HG03045 (cell line): ENCODE measurements around the gene OR5AC2.

Source experiments
- ATAC-seq: cut with Tn5 transposase; IDR thresholded peaks from one replicate; pipeline ENCODE4 v1.9.1; 2021; ENCODE audit warnings: mild to moderate bottlenecking, moderate library complexity; ENCODE audit not compliant: unreplicated experiment

OR5AC2 gene, protein sequence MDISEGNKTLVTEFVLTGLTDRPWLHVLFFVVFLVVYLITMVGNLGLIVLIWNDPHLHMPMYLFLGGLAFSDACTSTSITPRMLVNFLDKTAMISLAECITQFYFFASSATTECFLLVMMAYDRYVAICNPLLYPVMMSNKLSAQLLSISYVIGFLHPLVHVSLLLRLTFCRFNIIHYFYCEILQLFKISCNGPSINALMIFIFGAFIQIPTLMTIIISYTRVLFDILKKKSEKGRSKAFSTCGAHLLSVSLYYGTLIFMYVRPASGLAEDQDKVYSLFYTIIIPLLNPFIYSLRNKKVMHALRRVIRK

DNA sequence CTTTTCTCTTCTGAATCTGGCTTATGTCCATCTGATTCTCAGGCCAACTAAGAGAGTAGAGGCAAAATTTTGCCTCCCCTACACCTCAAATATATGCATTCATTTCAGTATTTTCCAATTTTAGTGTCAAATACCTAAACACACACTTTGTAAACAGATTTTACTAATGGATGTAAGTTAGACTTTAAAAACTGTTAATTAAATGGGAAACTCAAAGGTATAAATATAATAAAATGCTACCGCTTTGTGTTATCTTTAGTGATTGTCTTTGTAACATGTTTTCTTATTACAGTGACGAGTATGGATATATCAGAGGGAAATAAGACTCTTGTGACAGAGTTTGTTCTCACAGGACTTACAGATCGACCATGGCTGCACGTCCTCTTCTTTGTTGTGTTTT lies at the start of gene OR5AC2:
Gene OR5AC2, plus strand, starts transcription at position 301 of the 400 bp plus-strand sequence. Its CDS starts 0 bp downstream, at position 301.
- no peak for ATAC-seq

DNA sequence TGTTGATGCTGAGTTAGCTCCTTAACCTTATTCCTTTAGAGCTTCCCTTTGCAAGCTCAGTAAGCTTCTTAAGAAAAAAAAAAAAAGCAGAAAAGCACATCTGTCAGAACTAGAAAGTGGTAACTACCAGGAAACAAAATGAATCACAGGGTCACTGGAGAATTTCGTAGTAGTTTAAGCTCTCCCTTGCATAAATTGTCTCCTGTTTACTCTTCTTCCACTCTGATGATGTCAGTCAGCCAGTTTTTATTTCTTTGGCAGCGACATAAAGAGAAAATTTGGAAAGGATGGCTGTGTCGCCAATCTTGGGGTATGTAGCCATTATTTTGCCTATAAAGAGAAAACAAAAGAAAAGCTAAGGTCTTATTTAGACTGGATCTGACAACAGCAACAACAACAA lies 48.7 kb upstream of the OR5AC2 start:
- no peak for ATAC-seq

DNA sequence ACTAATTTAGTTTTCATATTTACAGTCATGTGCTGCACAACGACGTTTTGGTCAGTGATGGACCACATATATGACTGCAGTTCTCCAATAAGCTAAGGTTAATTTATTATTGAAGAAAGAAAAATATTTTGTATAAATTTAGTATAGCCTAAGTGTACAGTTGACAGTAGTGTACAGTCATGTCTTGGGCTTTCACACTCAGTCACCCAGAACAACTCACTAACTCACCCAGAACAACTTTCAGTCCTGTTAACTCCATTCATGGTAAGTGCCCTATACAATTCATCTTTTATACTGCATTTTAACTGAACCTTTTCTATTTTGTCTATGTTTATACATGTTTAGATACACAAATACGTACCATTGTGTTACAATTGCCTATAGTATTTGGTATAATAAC lies 48.1 kb upstream of the OR5AC2 start:
- no peak for ATAC-seq

DNA sequence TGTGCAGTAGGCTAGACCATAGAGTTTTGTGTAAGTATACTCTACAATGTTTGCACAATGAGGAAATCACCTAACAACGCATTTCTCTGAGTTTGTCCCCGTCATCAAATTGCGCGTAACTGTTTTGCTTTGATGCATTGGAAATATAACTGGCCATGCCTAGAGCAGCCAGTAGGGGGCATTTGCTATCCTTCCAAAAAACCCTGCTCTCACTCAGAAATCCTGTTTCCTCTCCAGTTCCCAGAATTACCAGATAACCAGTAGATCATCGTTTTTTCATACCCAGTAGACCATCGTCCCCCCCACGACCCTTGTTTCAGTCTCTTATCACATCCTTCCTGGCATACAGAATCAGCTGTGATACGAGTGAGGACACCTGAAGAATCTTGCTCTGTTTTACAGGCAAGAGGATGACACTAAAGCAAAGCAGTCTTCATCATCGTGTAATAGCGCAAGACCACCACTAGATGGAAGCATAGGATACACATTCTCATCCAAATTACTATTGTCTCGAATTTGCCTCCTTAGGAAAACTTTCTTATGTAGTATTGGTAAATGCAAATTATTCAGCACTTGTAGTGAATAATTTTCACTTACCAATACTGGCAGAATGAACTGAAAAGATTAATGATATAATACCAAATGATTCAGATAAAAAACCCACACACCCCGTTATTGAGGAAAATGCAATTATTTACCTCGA lies 47.5 kb upstream of the OR5AC2 start:
- peak; percentile 95 for ATAC-seq

DNA sequence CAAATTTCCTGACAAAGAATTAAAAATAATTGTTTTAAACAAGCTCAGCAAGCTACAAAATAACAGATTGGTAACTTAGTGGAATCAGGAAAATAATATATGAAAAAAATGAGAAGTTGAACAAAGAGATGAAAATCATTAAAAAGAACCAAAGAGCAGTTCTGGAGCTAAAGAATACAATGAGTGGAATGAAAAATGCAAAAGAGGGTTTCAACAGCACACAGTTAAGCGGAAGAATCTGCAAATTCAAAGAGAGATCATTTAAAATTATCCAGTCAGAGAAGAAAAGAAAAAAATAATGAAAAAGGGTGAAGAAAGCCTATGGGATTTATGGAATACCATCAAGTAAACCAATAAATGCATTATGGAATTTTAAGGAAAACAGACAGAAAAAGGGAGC lies 45.6 kb upstream of the OR5AC2 start:
- no peak for ATAC-seq

DNA sequence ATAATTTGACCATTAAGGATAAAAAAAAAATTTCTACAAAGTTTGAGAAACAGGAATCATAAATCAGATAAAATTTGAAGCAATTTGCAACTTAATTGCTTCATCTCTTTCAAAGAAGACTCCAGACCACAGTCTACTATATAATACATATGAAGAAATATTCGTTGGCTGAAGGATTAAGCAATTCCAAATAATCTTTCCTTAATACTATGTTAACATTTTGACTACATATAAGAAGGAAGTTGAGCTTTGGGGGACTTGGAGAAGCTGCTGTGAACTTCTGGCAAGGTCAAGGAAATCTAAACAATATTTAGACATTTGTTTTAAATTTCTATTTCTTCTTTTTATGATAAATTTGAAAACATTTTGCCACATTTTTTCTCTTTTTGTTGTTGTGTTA lies 38.4 kb upstream of the OR5AC2 start:
- no peak for ATAC-seq

DNA sequence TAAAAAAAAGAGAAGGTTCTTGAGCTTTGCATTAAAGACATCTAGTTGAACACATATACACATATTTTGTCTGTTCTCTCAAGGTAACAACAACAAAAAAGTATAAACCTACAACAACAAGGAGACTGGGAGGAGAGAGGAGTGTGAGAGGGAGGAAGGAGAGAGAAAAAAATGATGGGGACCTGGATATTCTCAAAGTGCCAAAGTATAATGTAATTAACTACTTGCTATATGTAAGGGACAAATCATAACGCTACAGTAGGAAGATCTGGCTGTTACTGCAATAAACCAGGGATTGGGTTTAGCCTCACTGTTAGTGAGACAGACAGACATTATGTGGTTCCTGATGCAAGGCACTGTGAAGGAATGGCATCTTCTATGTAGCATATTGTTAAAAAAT lies 37.7 kb upstream of the OR5AC2 start:
- ATAC-seq, result no peak

DNA sequence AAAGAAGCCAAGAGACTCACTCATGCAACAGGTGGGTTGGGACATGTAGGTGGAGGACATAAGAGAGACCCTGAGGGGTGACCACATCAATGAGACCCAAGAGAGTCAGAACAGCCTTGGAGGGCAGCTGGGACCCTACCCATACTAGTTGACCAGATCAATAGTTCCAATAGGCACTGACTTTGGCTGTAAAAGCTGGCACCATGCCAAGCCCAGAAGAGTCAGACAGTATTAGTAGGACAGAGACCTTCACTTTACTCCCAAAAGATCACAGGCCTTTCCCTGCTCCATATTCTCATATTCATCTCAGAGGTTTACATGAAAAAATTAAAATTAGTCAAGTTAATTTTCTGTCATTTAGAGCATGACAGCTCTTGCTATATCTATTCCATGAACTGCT lies 30.9 kb upstream of the OR5AC2 start:
- no peak for ATAC-seq

DNA sequence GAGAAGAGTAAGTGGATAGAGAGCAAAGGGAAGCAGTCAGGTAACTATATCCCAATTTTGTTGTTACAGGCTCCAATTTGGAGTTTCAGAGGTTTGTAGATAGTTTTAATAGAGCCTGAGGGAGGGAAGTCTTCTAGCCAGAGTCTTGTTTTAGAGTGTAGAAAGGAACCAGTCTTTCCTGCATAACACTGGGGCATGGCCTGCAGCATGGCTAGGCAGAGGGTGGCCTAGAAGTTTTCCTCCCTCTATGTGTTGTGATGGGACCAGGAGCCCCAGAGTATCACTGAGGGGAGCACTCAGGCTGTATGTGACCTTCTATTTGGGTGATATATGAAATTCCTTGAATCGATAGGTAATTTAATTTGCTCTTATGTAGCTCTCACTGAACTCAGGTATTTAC lies 29.3 kb upstream of the OR5AC2 start:
- ATAC-seq, result no peak

DNA sequence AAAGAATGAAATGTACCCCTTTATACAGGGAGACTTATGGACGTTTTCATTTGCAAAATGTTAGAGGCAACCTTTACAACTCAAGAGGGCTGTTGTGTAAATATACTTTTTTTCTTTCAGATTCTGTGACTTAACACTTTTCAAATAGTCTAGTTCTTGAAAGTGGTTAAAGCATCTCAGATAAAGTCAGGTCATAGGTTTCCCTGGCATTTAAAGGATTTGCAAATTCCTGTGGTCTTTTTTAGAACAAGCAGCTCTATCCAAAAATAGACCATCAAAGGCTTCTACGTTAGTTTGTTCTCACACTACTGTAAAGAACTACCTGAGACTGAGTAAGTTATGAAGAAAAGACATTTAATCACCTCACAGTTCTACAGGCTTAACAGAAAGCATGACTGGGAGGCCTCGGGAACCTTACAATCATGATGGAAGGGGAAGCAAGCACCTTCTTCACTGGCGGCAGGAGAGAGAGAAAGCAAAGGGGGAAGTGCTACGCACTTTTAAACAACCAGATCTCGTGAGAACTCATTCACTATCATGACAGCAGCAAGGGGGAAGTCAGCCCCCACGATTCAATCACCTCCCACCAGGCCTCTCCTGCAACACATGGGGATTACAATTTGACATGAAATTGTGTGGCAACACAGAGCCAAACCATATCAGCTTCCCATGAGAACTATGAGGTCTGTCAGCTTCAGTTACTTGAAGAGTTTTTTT lies 28.6 kb upstream of the OR5AC2 start:
- no peak for ATAC-seq

DNA sequence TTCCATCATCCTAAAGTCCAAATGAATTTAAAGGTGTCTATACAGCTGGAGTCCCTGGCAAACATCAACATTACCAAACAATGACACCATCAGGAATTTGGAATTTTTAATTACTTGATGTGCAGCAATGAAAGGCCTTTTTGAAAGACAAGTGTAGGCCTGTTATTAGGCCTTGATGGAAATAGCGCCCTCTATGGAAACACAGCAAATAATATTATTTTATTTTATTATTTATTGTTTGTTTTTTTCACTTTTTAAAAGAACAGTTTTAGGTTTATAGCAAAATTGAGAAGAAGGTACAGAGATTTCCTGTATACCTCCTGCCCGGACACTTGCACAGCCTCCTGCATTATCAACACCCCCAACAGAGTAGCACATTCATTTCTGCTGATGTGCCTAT lies 18.1 kb upstream of the OR5AC2 start:
- ATAC-seq, result no peak

DNA sequence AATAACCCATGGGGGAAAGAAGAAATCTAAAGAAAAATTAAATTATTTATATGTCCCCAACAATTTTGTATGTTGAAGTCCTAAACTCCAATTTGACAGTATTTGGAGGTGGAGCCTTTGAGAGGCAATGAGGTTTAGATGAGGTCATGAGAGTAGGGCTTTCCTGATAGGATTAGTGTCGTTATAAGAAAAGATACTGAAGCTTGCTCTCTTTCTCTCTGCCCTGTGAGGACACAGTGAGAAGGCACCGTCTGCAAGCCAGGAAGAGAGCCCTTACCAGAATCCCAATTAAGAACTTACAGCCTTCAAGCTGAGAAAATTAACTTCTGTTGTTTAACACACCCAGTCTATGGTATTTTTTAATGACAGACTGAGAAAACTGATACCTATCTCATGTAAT lies 16.1 kb upstream of the OR5AC2 start:
- ATAC-seq, result no peak

DNA sequence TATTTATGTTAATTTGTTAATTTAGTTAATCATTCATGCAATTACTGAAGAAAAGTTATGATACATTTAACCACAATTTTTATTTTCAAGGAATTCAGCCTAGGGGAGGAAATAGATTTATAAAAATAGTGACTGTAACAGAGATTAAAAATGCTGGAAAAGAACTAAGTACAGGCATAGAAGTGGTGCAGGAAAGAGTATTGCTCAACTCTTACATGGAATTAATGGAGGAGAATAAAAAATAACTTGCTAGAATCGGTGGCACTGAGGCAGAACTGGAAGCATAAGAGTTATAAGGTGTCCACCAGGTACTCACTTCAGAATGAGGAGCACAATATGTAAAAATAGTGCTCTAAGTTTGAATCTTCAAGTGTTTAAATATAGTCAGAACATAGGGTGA lies 13.5 kb upstream of the OR5AC2 start:
- ATAC-seq, result no peak

DNA sequence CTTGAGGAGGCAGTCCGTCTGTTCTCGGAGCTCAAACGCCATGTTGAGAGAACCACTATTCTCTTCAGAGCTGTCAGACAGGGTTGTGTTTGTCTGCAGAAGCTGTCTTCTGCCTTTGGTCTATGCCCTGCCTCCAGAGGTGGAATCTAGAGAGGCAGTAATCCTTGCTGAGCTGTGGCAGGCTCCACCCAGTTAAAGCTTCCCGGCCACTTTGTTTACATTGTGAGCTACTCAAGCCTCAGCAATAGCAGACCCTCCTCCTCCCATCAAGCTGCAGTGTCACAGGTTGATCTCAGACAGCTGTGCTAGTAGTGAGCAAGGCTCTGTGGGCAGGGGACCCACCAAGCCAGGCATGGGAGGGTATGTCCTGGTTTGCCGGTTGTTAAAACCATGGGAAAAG lies 8.9 kb downstream of the OR5AC2 start:
- ATAC-seq, result no peak

DNA sequence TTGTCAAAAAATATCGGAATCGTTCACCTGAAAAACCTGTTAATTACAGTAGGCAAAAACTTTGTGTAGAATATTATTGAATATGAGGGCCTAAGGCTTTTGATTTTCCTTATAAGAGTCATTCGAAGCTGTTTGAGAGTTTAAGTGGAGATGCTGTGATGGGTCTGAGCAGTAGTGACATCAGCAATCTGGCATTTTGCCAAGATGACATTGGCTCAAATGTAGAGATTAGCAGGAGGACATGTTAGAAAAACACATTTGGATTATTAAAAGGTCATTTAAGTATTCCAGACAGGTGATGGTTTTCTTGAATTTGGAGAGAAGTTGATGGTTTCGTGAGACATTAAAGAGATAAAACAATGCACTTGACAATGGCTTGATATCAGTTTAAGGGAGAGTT lies 12.9 kb downstream of the OR5AC2 start:
- no peak for ATAC-seq

DNA sequence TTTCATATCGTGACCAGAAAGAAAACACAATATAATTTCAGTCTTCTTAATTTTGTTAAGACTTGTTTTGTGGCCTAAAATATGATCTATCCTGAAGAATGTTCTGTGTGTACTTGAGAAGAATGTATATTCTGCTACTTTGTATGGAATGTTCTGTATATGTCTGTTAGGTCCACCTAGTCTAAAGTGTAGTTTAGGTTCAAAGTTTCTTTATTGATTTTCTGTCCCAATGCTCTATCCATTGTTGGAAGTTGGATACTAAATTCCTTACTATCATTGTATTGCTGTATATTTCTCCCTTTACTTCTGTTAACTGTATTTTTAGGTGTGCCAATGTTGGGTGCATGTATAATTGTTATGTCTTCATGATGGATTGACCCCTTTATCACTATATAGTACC lies 21.2 kb downstream of the OR5AC2 start:
- no peak for ATAC-seq

DNA sequence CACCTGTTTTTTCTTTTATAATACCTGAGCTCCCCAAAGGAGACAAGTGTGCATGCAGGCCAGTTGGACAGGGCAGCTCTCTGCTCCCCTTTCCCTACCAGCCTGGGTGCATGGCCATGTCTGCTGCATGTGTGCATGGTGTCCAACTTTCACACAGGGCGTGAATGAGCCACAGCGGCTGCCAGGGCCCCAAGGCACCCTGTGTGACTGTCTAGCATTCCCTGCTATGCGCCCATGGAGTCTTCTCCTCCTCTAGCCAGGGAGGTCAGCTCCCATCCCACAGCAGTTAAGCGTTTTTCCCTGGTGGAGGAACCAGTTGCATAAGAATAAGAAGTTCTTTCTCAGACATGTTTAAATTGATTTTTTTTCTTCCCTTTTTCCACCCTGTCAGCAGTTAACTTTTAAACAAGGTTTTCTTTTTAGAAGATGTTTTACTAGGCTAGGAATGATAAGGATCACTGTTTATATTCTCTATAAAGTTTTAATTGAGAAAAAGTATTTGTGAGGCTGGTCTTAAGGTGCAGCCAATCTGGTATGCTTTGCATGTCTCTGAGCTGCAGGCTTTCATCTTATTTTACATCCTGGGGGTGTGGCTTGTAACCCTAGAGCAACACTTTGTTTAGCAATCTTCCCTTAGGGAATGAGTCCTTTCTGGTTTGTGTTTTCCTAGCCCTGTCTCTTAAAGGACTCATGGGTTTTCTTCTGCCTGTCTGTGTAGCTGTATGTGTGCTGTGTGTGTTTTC lies 23.0 kb downstream of the OR5AC2 start:
- ATAC-seq, result no peak

DNA sequence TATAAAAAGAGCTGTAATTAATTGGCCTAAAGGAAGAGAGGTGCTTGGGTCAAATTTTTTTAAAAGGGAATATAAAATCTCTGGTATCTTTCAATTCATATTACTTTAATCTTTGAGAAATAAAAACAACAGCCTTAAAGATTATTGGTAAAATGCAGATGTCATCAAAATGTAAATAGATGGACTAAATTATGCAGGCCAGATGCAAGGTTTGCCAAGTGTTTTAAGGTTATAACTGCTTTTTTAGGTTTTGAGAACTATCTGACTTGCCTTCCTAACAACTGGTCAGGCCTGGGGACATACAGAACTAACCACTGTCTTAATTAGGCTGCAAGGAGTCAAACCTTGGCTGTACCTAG lies 23.6 kb downstream of the OR5AC2 start:
- ATAC-seq, result no peak

DNA sequence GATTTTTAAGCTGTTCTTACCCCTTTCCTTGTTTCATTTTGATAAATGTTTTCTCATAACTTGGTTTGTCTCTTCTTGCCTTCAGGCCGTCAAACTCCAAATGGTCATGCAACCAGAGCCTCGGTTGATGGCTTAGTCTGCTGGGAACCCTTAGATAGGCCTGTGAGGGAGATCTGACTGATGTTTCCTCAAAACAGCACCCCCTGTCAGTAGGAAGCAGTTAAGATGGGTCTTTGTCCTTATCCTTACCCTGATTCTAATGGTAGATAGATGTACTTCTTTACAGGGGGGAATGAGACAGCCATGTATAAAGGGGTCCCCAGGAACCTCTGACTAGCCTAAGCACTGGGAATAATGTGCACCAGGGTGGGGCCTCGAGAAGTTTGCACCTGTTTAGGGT lies 27.3 kb downstream of the OR5AC2 start:
- ATAC-seq, result no peak

DNA sequence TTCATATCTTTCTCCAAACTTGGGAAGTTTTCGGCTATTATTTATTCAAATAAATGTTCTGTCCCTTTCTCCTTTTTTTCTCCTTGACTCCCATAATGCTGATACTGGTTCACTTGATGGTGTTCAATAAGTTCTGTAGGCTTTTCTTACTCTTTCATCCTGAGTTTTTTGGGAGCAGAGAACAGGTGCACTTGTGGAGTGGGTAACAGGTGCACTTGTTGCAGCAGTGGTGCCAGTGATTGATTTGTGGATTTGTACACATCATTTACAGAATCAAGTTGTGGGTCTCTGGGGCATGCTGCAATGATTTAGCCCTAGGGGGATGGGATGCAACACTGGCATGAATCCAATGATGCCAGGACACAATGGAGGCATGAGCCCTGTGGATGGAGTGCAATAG lies 28.7 kb downstream of the OR5AC2 start:
- ATAC-seq, result no peak

DNA sequence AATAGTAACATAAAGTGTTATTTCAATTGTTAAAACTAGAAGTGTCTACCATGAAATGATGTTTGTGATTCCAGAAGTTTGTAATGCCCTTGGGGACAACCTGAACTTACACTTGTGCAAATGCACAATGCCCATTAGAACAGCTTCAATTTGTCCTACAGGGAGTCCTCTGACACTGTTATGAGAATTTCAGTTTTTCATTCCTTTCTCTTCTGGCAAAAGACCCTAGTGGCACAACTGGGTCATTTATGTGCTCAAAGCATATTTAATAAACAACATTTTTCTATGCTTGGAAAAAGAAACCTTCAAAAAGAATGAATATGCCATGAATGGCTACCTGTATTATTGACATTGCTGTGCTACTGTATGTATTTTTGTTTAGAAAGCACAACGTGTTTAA lies 43.4 kb downstream of the OR5AC2 start, which contains the start of gene OR5H1:
Gene OR5H1, plus strand, starts transcription at position 301 of the 400 bp plus-strand sequence. CDS start 1,977 bp downstream, outside the sequence.
- ATAC-seq, result no peak
